ENCODE results near the gene BTRC.
"Not testable (repeated sequence)": the region's sequence is repeated elsewhere in the genome, so short reads cannot be mapped to it uniquely, and the experiment has no call there.

The BTRC gene

GRCh38 chr10:101353692-101354327, at the start of gene BTRC:
Gene BTRC (plus strand): TSS chr10:101354165. CDS start chr10:101354181, 16 bp downstream.
- DNase-seq (ENCODE audit: low read depth), result peak; percentile 90

GRCh38 chr10:101304316-101304715, 49.6 kb upstream of the BTRC start:
- DNase-seq (ENCODE audit: low read depth), result no peak

GRCh38 chr10:101305320-101306241, 48.4 kb upstream of the BTRC start:
- no peak for DNase-seq (ENCODE audit: low read depth)

GRCh38 chr10:101308051-101308450, 45.9 kb upstream of the BTRC start:
- DNase-seq (ENCODE audit: low read depth), result no peak

- no peak for DNase-seq (ENCODE audit: low read depth)
Observed at GRCh38 chr10:101310529-101311184, 43.3 kb upstream of the BTRC start.

- no peak for DNase-seq (ENCODE audit: low read depth)
Observed at GRCh38 chr10:101311185-101312066, 42.5 kb upstream of the BTRC start.

GRCh38 chr10:101319241-101319915, 34.6 kb upstream of the BTRC start:
- DNase-seq (ENCODE audit: low read depth), result no peak

- DNase-seq (ENCODE audit: low read depth), result no peak
Observed at GRCh38 chr10:101321073-101321472, 32.9 kb upstream of the BTRC start.

GRCh38 chr10:101322266-101323108, 31.5 kb upstream of the BTRC start:
- DNase-seq (ENCODE audit: low read depth), result no peak

GRCh38 chr10:101323495-101323894, 30.5 kb upstream of the BTRC start:
- DNase-seq (ENCODE audit: low read depth), result no peak

GRCh38 chr10:101327454-101327853, 26.5 kb upstream of the BTRC start:
- DNase-seq (ENCODE audit: low read depth), result not testable (repeated sequence)

GRCh38 chr10:101329341-101330032, 24.5 kb upstream of the BTRC start:
- DNase-seq (ENCODE audit: low read depth), result no peak

GRCh38 chr10:101330231-101330630, 23.7 kb upstream of the BTRC start:
- DNase-seq (ENCODE audit: low read depth), result no peak

- DNase-seq (ENCODE audit: low read depth), result no peak
Observed at GRCh38 chr10:101330631-101331225, 23.2 kb upstream of the BTRC start.

GRCh38 chr10:101331956-101332355, 22.0 kb upstream of the BTRC start:
- DNase-seq (ENCODE audit: low read depth), result no peak

- not testable (repeated sequence) for DNase-seq (ENCODE audit: low read depth)
Observed at GRCh38 chr10:101334259-101334658, 19.7 kb upstream of the BTRC start.

GRCh38 chr10:101336382-101336781, 17.6 kb upstream of the BTRC start:
- DNase-seq (ENCODE audit: low read depth), result no peak

- no peak for DNase-seq (ENCODE audit: low read depth)
Observed at GRCh38 chr10:101337836-101338235, 16.1 kb upstream of the BTRC start.

GRCh38 chr10:101341438-101341837, 12.5 kb upstream of the BTRC start:
- DNase-seq (ENCODE audit: low read depth), result no peak
